GM18951 (cell line): ENCODE data around the gene NATD1.
"Not testable (repeated sequence)": the region's sequence is repeated elsewhere in the genome, so short reads cannot be mapped to it uniquely, and the experiment has no call there.

Experiments
- POLR2A ChIP-seq: IDR thresholded peaks from 4 replicates; pipeline ENCODE4 v1.6.1; 2011; ENCODE audit warnings: mild to moderate bottlenecking; ENCODE audit not compliant: insufficient read length, insufficient read depth; ENCODE audit errors: extremely low read depth
- in situ Hi-C: fragments of 300-500 bp; cut with MboI; formaldehyde crosslinking; loops from one replicate; pipeline ENCODE4 v1.12.0; 2022; ENCODE audit warnings: low sequenced_read_pairs, mixed read lengths, inconsistent platforms; ENCODE audit not compliant: unreplicated experiment

NATD1 gene

DNA sequence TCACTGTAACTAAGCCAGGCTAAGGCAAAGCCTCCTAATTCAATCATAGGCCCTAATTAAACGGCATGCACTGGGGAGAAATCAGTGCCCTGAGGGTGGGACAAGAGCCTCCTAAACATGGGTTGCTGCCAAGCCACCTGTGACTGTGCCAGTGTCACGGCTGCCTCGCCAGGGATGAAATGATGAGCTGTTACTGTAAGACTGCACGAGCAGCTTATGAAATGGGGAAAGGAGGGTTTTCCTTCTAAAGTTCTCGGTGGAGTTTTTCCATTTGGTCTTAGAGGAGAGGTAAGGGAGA is 52.0 kb downstream of the NATD1 start:
- TF ChIP-seq POLR2A, result no peak
- in situ Hi-C loops, result no loop called here

DNA sequence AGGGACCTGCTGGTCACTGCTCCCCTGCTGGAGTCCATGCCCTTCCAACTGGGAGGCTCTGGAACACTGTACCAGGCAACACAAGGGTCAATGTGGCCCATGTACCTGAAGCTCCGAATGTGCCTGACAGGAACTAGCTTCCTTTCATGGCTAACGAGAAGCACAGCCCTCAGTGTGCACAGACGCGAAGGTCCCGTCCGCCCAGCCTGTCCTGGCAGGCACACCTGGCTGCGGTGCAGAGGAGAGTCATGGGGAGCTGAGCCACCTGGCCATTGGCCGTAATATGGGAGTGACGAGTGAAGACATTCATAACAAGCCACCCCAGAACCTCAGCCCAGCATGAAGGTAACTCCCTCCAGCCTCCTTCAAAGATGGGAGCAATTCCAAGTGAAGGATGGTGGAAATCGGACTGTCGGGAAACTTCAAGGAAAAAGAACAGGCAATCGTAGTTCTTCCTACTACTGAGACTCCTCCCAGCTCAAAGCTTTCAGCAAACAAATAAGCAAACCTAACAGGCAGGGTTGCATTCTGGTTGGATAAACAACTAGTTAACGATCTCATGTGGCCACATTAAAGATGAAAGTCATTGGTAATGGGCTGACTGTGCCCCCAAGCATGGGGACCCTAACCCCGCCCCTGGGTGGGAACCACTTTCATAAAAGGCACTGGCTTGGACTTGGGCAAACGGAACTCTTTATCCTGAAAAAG is 52.5 kb downstream of the NATD1 start:
- in situ Hi-C loops, result no loop called here
- no peak for TF ChIP-seq POLR2A

DNA sequence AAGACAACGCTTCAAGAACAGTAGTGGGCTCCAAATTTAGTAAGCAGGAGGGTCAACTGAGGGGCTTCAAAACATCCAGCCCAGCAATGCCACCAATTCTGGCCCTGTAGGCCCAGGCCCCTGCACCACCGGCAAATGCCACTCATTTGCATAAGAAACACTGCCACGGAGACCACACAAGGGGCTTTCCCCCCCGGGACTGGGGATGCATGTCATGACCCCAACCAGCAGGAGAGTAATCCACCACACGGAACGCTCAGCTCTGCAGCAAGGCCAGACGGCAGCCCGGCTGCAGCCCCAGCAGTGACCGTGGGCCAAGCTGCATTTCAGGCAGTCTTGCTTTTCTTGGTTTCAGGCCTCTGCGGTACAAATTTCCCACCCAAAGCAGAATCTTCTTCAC is 53.4 kb downstream of the NATD1 start:
- no peak for TF ChIP-seq POLR2A
- in situ Hi-C loops, result no loop called here

DNA sequence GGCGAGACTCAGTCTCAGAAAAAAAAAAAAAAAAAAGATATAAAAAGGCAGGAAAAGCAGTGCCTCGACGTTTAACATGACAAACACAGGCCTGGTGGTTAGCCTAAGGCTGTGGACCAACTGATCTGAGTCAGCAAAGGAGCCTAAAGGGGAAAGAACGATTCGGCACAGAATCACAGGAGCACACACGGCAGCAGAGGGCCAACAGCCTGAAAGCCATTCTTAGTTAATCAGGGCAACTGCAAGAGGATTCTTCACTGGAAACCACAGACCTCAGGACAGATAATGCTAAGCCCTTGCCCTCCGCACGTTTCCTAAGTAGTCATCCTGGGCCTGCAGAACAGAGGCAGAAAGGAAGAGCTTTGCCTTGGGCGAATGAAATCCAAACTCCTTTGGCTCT is 53.9 kb downstream of the NATD1 start:
- in situ Hi-C loops, result no loop called here
- no peak for TF ChIP-seq POLR2A

DNA sequence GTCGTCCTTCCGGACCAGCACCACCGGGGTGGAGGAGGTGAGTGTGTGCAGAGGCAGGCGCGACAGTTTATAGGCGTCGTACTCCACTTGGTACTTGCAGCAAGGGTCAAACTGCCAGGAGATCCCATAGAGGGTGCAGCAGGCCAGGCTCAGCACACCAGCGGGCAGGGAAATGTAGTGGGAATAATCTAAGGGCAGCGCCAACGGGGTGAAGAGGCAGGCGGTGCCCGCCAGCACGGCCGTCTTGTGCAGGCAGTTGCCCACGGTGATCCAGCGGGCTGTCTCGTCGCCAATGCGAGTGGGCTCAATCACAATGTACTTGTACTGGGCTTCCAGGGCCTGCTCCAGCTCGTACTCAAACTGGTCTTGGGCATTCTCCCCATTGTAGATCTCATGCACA is 54.8 kb downstream of the NATD1 start:
- TF ChIP-seq POLR2A, result no peak

DNA sequence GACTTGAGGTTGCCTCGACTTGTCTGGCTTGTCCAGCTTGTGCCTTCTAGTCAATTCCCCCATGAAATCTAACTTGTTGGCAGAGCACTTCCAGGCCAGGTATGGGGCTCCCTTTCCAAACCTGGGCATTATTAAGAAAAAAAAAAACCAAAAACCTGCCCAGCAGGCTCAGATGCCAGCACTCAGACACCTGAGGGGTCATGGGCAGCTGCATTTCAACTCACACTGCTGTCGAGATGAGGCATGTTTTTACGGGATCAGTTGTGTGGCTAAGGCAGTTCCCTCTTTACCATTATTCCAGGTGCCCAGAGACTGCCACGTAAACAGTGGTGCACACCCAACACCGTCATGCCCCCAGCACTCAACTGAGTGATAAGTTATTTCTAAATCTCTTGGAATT is 57.1 kb downstream of the NATD1 start:
- in situ Hi-C loops, result no loop called here
- no peak for TF ChIP-seq POLR2A

More for the DNA sequence above, 54.8 kb downstream of the NATD1 start:
- in situ Hi-C loops, result no loop called here

DNA sequence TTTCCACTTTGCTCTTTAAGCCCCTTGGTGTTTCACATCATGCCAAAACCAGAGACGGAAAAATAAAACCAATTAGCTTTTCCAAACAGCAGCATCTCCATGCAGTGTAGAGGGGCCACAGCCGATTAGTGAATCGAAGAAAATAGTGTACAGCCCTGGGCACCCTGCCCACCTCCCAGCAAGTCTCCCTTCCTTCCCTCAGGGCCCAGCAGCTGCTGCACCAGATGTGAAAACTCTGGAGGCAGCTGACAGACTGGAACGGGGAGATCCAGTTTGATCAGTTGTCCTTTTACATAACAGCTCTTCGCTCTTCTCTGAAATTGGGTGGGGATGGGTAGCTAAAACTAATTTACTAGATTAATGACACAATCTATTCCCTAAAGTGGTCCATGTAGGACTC is 58.5 kb downstream of the NATD1 start:
- no peak for TF ChIP-seq POLR2A
- in situ Hi-C loops, result no loop called here

DNA sequence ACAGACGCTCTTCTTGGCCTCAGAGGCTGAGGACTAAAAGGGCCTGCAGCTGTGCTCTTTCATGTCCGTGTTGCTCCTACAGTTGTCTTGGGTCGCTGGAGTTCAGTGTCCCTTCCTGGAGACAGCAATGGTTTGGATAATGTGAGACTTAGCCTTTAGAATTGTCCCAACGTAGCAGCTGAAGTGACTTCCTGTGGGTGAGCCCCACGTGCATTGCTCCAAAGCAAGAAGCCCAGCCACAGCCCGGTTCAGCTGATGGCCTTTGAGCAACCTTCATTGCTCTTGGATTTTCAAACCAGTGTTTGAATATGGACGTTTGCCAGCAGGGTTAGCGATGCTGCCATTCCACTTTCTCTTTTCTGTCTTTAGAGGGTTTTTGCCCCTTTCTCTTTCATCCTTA is 59.0 kb downstream of the NATD1 start:
- TF ChIP-seq POLR2A, result no peak
- in situ Hi-C loops, result no loop called here

DNA sequence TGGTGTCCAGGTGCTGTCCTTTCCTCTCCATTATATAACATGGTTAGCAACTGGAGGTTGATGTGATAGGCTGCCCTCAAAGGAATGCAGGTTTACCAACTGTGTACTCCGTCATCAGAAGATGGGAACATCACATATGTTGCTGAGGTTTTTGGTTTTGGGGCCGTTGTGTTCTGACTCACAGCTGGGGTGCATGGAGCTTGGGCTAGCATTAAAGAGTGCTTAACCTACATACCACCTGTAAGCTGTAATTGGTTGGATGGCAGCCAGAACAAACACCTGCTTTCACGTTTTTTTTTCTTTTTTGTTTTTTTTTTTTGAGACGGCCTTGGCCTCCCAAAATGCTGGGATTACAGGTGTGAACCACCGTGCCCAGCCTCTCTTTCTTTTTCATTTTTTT is 60.2 kb downstream of the NATD1 start:
- no peak for TF ChIP-seq POLR2A
- in situ Hi-C loops, result no loop called here

DNA sequence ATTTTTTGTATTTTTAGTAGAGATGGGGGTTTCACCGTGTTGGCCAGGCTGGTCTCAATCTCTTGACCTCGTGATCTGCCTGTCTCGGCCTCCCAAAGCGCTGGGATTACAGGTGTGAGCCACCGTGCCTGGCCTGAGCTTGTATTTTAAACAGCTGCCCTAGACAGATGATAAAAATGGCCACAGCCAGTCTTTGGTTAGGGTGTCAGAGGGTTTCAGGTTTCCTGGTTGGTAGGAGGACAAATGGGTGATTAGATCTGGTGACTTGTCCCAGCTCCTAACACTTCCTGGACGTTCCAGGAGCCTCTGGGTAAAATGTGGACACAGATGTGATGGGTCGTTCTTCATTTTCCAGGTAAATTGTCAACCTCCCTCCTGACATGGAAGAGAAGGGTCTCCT is 60.8 kb downstream of the NATD1 start:
- in situ Hi-C loops, result not testable (repeated sequence)

DNA sequence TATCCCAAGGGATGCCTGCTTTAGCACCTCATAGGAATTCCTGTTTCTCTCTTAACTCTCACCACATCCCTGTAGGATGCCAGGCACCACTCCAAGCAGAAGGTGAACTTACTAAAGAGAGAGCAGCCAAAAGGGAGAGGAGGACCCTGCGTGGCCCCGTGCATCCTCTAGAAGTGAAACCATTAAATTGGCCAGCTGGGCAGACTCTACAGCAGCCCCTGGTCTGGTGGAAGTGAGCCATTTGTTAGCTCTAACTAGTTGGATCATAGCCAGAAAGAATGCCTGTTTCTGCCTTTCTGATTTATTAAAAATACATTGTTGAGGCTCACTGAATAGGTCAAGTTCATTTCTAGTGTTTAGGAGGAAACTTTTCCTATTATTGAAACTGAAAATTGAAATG is 61.5 kb downstream of the NATD1 start:
- no peak for TF ChIP-seq POLR2A
- in situ Hi-C loops, result no loop called here

DNA sequence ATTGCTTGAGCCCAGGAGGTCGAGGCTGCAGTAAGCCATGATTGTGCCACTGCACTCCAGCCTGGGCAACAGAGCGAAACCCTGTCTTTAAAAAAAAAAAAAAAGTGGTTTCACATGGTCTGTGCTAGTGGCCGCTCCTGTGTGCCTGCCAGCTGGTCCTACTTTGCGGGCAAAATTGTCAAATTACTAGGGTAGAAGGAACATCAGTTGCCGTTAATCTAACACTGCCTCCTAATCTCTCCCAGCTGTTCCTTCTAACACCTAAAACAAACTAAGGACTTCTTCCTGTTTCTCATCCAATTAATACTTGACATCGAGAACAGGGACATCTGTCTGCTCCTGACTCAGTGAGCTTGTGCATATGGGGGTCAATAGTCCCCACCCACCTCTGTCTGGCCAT is 63.1 kb downstream of the NATD1 start:
- no peak for TF ChIP-seq POLR2A
- in situ Hi-C loops, result no loop called here

DNA sequence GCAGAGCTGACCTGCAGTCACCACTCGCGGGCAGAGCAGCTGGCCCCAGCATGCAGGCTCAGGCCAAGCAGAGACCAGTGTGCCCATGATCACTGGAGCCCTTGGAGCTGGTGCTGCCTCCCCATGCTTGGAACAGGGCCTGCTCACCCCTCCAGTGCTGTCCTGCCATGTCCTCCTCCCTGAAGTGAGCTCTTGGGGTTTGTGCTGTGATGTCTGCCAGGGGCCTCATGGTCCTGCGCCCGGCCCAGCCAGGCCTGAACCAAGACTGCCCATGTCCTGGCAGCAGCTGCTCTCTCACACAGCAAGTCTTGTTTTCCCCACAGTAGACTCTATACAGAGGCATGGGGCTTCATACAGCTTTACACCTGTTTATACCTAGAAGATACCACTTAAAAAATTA is 63.8 kb downstream of the NATD1 start:
- no peak for TF ChIP-seq POLR2A
- in situ Hi-C loops, result no loop called here
